GM18502 (cell line): ENCODE measurements around the gene DSC2.
"Not testable (repeated sequence)": the region's sequence is repeated elsewhere in the genome, so short reads cannot be mapped to it uniquely, and the experiment has no call there.

Source experiments
- ATAC-seq: cut with Tn5 transposase; IDR thresholded peaks from one replicate; pipeline ENCODE4 v1.9.1; 2021; ENCODE audit warnings: mild to moderate bottlenecking; ENCODE audit not compliant: unreplicated experiment, poor library complexity

The DSC2 gene

GRCh38 chr18:31046916-31047315, 55.3 kb downstream of the DSC2 start:
- ATAC-seq = no peak

DNA sequence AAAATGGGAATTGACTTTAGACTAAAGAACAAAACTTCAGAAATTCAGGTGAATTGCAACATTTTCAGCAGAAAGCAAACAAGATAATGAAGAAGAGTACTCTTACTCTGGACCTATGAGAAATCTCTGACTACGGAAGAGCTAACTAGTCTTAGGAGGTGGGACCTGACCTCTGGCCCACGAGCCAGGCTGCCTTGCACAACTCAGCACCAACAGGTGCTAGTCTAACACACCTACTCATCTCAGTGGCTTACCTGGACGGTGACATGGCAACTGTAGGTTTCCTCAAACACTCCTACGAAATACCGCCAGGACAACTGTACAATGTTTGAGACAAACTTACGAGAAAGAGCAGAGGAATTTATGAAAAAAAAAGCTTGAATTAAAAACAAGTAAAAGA, 56.6 kb downstream of the DSC2 start:
- no peak for ATAC-seq

DNA sequence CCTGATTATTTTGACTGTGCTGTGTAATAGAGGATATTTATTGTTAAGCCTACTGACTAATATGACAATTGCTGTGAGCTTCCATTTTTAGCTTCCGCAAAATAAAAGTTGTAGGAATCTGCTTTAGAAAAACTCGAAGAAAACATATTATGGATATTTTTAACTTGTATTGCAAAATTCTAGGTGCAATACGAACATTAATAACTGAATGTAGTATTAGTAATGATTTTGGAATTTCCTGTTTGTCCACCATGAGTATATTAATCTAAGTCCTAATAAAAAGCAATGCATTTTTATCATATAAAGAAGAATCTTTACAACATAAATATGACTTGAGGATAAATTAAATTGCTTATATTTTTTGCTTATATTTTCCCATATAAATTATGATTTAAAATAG, 57.3 kb downstream of the DSC2 start:
- ATAC-seq = no peak

GRCh38 chr18:31043709-31044108, 58.5 kb downstream of the DSC2 start:
- no peak for ATAC-seq

GRCh38 chr18:31042406-31043181, 59.6 kb downstream of the DSC2 start, which contains the start of gene DSC3:
Gene DSC3 (minus strand): TSS chr18:31042742. CDS start chr18:31042660, 82 bp downstream.
- ATAC-seq = no peak

GRCh38 chr18:31042084-31042405, 60.2 kb downstream of the DSC2 start:
- ATAC-seq = no peak

DNA sequence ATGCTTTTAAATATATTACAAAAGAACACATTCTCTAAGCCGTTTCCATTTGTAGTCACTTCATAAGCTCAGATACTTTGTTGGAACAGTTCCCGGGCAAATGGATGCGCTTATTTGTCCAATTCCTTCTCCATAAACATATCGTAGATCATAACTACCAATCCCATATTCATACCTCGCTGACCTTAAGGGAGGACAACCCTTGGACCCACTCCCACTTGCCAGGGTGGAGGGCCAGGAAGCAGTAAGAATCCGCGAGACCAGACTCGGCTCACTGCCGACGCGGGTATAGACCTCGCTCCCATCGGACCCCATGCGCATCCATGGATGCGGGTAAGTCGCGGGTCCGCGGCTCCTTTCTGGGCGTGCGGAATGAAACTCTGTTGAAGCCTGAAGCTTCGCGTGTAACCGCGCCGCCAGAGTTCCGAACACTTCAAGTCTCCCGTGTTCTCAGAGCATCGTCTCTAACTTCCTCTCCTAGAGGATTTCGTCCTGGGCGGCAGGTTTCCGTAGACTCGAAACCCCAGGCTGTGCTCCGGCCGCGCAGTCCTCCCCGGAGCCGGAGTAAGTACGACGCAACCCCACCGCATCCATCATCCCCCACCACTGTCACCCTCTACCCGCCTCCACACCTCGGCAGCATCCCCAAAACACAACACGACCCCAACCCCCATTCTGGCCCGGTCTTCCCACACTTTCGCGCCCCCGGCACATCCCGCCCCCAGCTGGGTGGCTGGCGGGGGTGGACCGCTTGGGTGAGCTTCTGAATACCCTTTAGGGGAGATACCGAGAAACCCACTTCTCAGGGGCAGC, 60.7 kb downstream of the DSC2 start:
- no peak for ATAC-seq

DNA sequence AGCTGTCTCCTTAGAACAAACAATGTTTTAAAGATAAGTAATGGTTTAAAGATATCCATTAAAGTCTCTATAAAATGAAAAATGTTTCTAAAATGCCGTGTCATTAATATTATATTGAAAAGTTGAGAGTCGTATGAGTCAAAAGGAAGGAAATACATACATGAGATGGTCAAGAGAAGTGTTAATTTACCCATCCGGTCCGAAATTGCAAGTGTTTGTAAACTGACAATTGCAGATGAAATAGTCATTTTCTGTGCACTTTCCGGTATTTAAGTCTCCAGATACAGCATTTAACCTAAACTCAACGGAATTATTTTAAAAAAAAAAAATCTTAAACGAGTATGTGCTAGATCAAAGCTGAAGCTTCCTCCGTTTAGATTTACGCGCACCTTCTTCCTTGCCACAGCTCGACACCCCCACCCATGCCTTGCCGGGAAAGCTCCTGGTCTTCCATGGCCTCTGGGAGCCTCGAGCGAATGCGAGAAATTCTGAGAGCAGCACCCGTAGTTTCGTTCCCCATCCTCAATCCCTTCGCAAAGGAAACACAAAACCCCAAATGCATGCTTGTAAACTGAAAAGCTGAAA, 61.4 kb downstream of the DSC2 start:
- ATAC-seq = no peak

DNA sequence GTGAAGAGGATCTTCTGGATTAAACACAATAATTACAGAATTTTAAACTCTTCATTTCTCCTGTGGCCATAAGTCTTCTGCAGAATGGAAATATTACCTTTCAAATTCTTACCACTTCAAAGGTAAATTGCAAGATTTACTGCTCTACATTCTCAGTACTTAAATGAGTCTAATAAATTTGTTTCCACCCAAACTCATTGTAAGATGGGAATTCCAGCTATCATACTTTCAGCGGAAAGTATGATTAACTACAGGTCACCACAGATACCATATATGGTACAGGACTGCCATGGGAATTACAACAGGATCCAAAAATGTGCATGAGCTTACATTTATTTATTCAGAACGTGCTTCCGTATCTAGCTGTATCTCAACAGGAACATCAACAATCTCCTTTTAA, 62.8 kb downstream of the DSC2 start:
- no peak for ATAC-seq

DNA sequence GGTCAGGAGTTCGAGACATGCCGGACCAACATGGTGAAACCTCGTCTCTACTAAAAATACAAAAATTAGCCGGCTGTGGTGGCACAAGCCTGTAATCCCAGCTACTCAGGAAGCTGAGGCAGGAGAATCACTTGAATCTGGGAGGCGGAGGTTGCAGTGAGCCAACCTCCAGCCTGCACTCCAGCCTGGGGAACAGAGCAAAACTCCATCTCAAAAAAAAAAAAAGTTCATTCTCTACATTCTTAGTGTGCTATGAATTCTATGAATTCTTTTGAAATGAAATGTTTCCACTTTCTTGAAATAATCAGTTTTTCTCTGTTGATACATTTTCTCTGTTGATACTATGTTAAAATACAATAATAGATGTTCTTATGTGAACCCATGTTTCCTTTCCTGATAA, 64.5 kb downstream of the DSC2 start:
- not testable (repeated sequence) for ATAC-seq

DNA sequence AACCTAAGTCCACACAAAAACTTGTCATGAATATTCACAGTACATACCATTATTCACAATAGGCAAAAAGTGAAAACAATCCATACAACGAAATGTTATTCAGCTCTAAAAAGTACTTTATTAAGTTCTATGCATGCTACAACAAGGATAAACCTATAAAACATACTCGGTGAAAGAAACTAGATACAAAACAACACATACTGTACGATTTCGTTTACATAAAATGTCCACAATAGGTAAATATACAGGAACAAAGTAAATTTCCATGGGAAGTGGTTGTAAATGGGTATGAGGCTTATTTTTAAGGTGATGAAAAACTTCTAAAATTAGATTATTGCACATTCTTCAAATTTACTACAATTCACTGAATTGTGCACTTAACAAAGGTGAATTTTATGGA, 67.7 kb downstream of the DSC2 start:
- no peak for ATAC-seq

DNA sequence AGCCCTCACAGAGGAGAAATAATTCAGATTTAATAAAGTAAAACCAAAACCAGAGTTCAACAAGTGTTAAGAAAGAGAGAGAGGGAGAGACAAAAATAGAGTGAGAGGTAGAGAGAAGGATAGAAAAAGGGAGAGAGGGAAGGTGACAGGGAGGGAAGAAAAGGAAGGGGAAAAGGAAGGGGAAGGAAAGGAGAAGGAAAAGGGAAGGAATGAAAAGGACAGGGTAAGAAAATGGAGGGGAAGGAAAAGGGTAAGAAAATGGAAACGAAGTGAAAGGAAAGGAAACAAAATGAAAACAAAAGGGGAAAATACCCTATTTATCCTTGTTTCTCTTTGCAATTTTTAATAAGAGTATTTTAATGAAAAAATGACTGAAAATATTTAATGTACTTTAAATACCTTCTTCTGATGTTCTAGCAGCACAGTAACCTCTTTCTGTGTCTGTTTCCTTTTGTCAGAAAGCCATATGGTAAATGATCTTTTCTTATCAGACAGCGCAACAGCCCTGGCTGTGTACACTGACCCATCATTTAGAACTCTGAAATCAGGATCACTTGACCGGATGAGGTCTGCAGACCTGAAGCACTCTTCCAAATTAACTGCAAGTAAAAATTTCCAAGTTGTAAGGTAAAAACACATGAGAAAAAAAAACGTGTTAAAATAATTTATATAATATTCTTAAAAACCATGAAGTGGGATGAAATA, 71.5 kb downstream of the DSC2 start:
- ATAC-seq = no peak

- ATAC-seq = no peak
Observed at GRCh38 chr18:31015715-31016434, 86.3 kb downstream of the DSC2 start.

- ATAC-seq = not testable (repeated sequence)
Observed at GRCh38 chr18:31011455-31011854, 90.8 kb downstream of the DSC2 start.

GRCh38 chr18:31010601-31011000, 91.6 kb downstream of the DSC2 start:
- no peak for ATAC-seq
